Measurements from ENCODE around the gene IL2RA.

DNA sequence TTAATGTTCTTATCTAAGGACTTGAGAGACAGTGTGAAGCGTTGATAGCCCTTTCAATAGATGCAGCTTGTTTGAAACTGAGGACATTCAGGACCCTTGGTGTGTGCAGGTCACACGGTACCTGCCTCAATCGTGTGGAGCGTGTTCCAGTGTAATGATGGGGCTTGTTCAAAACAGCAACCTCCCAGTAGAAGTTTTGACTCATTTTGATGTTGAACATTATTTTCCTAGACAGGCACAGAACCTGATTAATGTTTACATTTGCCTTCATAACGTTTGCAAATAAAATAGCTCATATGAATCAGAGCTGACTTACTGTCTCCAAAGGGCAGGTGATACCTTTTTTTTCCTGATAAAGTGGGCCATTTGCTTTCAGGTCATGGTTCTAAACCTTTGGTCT lies 48.0 kb upstream of the IL2RA start:
- TF ChIP-seq, protein P1, sequence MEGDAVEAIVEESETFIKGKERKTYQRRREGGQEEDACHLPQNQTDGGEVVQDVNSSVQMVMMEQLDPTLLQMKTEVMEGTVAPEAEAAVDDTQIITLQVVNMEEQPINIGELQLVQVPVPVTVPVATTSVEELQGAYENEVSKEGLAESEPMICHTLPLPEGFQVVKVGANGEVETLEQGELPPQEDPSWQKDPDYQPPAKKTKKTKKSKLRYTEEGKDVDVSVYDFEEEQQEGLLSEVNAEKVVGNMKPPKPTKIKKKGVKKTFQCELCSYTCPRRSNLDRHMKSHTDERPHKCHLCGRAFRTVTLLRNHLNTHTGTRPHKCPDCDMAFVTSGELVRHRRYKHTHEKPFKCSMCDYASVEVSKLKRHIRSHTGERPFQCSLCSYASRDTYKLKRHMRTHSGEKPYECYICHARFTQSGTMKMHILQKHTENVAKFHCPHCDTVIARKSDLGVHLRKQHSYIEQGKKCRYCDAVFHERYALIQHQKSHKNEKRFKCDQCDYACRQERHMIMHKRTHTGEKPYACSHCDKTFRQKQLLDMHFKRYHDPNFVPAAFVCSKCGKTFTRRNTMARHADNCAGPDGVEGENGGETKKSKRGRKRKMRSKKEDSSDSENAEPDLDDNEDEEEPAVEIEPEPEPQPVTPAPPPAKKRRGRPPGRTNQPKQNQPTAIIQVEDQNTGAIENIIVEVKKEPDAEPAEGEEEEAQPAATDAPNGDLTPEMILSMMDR (optimal IDR thresholded peaks at IDR 0.05 in 1 of 3, IDR thresholded peaks at IDR 0.05 in 1 of 3, conservative IDR thresholded peaks at IDR 0.05 in 1 of 3; ENCODE audit: extremely low read depth in 1 of 3, insufficient read depth in 2 of 3, low read length in 3 of 3) = no peak
- TF ChIP-seq EZH2 (IDR thresholded peaks at IDR 0.05; ENCODE audit: low read length) = no peak
